Pancreas (tissue), 10 donors: ENCODE measurements around the gene C17orf67. TPM values are rescaled to one million over a fixed set of nuclear protein-coding genes. Genes with fewer than 3 reads are reported as not detected.

ENCODE experiments used
- ATAC-seq, 4 donors: fragments of 200-7000 bp; cut with Tn5 transposase; one replicate each; pipeline versions ENCODE4 v1.8.0 to v1.9.1; 2020; ENCODE audit warnings: mild to moderate bottlenecking in 4 of 4, moderate library complexity in 4 of 4
- DNase-seq, 6 donors: peaks; one replicate each; pipeline ENCODE4 v3.0.0-alpha.2; 2020
- FAIRE-seq: peaks from 2 replicates; lab custom pipeline; 2012; peaks lifted over from hg19 to GRCh38; lab: Jason Lieb, UNC
- H3K27ac ChIP-seq, 4 donors: fragments of 200-600 bp; sonication (generic); 1 replicate in 3 of 4; 2 replicates in 1 of 4; pipeline versions ENCODE4 v1.5.0 to v1.8.0; 2020
- H3K27me3 ChIP-seq, 4 donors: fragments of 200-600 bp; one replicate each; pipeline ENCODE4 v1.8.0; 2021
- H3K36me3 ChIP-seq, 3 donors: fragments of 200-600 bp; sonication (generic) in 1 of 3; one replicate each; pipeline versions ENCODE4 v1.5.0 to v1.8.0; 2020 to 2021
- H3K4me1 ChIP-seq, 3 donors: fragments of 200-600 bp; one replicate each; pipeline ENCODE4 v1.8.0; 2021
- H3K4me3 ChIP-seq, 4 donors: fragments of 200-600 bp; sonication (generic) in 2 of 4; one replicate each; pipeline versions ENCODE4 v1.5.0 to v1.8.0; 2020 to 2021
- H3K9me3 ChIP-seq, 4 donors: fragments of 200-600 bp; one replicate each; pipeline ENCODE4 v1.8.0; 2021
- WGBS, 2 donors: extraction: QIAGEN DNeasy Blood & Tissue Kit; methylation state at CpG; one replicate each; pipeline ENCODE4 v1.1.7; 2013; 5-methylcytosine and 5-hydroxymethylcytosine counted together
- intact Hi-C, 3 donors: fragments of 100-400 bp; cut with DNase I; formaldehyde crosslinking; loops; one replicate each; pipeline versions ENCODE4 v1.11.1 to v1.14.2; 2022
- polyA plus RNA-seq, 2 donors: library from polyadenylated mRNA; stranded (reverse); fragments of 200-250 nt; gene quantifications; one replicate each; pipeline ENCODE4 v1.2.3, GENCODE V29; 2013
- total RNA-seq, 6 donors: library from RNA; stranded (reverse); fragmentation: NEBNext Ultra II Directional in 4 of 6; extraction: Animal tissue kit (Norgen Biotek cat#: 25700) in 4 of 6; gene quantifications; one replicate each; pipeline versions ENCODE4 v1.2.1 to v1.2.4, GENCODE V29; 2021 to 2023
- TF ChIP-seq, protein P1 (sequence below), 4 donors: fragments of 200-600 bp; sonication (generic) in 3 of 4; IDR thresholded peaks; one replicate each; pipeline versions ENCODE4 v1.5.0 to v1.8.0; 2021; ENCODE audit warnings: antibody characterized with exemption in 4 of 4
- donor health status: healthy with polysubstance abuse.
- donor health status: DM: no; HTN: no; CAD: no; lungs with moderate emphysema.
- donor health status: DM: no; HTN: no; CAD: no.
- donor health status: control.
- donor health status: control.
- donor health status: Bipolar disorder and iron deficiency.
- donor health status: DM: yes; HTN: yes; CAD: no.
- donor health status: DM: no; HTN: no; CAD: no.
- donor health status: DM: no; HTN: no; CAD: no.
- donor health status: DM: yes; HTN: yes; CAD: no.

C17orf67 gene
- total and polyA plus RNA-seq, 8 donors, result 1.0 to 9.6 (median 1.8) TPM

DNA sequence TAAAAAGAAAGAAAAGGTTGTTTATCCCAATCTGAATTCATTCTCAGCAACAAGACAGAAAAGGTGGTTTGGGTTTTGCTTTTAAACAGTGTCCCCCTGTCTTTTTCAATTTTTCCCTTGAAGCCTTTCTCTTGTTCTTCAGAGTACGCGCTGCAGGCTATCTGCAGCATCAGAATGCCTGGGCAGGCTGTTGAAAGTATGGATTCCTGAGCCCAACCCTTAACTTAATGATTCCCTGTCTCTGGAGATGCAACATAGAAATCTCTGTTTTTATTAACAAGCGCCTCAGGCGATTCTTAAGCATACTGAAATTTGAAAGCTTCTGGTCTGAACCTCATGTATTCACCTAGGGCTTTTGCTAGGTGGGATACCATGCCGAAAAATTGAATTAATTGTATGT, 32.4 kb upstream of the C17orf67 start:
- TF ChIP-seq, protein P1, sequence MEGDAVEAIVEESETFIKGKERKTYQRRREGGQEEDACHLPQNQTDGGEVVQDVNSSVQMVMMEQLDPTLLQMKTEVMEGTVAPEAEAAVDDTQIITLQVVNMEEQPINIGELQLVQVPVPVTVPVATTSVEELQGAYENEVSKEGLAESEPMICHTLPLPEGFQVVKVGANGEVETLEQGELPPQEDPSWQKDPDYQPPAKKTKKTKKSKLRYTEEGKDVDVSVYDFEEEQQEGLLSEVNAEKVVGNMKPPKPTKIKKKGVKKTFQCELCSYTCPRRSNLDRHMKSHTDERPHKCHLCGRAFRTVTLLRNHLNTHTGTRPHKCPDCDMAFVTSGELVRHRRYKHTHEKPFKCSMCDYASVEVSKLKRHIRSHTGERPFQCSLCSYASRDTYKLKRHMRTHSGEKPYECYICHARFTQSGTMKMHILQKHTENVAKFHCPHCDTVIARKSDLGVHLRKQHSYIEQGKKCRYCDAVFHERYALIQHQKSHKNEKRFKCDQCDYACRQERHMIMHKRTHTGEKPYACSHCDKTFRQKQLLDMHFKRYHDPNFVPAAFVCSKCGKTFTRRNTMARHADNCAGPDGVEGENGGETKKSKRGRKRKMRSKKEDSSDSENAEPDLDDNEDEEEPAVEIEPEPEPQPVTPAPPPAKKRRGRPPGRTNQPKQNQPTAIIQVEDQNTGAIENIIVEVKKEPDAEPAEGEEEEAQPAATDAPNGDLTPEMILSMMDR (IDR thresholded peaks at IDR 0.05), result no peak
- 92 to 97% methylated on average over 5 of the region's 5 CpGs for WGBS, 2 donors
- ATAC-seq, result no peak
- Histone ChIP-seq H3K9me3 (no peaks in the 10 kb centered on the region), H3K36me3 (peaks cover 0 to 17% (median 0%) of the 10 kb centered on the region in 3 donors), H3K27me3 (no peaks in the 10 kb centered on the region), H3K4me1 (no peaks in the 10 kb centered on the region), H3K27ac (no peak overlapping the region), H3K4me3 (no peak overlapping the region)
- DNase-seq, result no peak
- intact Hi-C loops, result no loop called here
- FAIRE-seq, result no peak

DNA sequence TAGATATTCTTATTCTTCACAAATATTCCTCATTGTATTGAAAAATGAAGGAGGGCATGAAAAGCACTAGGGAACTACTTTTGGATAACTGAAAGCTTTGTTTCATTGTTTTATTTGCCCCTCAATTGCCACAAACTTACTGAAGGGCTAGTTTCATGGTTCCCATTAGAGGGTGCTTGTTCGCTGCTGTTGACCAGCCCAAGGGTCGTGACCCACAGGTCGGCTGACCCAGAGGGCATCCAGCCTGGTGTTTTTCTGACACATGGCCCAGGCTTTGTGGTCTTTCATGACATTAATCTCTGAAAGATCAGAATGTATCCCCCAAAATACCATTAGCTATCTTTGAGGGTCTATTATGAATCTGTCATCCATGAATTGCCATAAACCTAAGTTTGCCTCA, 30.3 kb upstream of the C17orf67 start:
- H3K36me3 ChIP-seq, result peaks cover 0 to 17% (median 13%) of the 10 kb centered on the region in 3 donors
- no peaks in the 10 kb centered on the region for H3K4me1 ChIP-seq
- FAIRE-seq (no peak), DNase-seq (no peak), ATAC-seq (no peak)
- no peaks in the 10 kb centered on the region for H3K27me3 ChIP-seq
- no peak overlapping the region for H3K27ac ChIP-seq
- intact Hi-C loops, result no loop called here
- TF ChIP-seq, protein P1 (IDR thresholded peaks at IDR 0.05), result no peak
- WGBS, 2 donors, result 75 to 76% methylated on average over 3 of the region's 3 CpGs
- no peaks in the 10 kb centered on the region for H3K9me3 ChIP-seq
- H3K4me3 ChIP-seq, result no peak overlapping the region

DNA sequence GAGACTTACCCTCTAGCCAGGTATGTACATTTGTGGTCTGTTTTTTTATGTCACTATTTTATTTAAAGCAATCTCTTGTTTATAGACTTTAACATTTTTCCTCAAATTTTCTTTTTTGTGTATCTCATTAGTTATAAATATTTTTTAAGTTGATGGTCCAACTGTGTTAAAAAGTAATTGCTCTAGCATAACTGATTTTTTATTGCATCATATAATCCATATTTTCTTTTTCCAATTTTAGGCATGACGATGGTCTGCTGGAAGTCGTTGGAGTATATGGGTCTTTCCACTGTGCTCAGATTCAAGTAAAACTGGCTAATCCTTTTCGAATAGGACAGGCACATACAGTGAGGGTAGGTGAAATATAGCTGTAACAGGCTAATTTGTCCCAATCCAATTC, 28.2 kb upstream of the C17orf67 start:
- TF ChIP-seq, protein P1 (IDR thresholded peaks at IDR 0.05), result no peak
- no peak overlapping the region for H3K27ac ChIP-seq
- H3K27me3 ChIP-seq, result no peaks in the 10 kb centered on the region
- FAIRE-seq (no peak), ATAC-seq (no peak), DNase-seq (no peak)
- H3K36me3 ChIP-seq, result peaks cover 0 to 17% (median 13%) of the 10 kb centered on the region in 3 donors
- H3K4me1 ChIP-seq, result no peaks in the 10 kb centered on the region
- no peaks in the 10 kb centered on the region for H3K9me3 ChIP-seq
- WGBS, 2 donors, result 91 to 93% methylated on average over 3 of the region's 3 CpGs
- no peak overlapping the region for H3K4me3 ChIP-seq
- intact Hi-C loops, result no loop called here

DNA sequence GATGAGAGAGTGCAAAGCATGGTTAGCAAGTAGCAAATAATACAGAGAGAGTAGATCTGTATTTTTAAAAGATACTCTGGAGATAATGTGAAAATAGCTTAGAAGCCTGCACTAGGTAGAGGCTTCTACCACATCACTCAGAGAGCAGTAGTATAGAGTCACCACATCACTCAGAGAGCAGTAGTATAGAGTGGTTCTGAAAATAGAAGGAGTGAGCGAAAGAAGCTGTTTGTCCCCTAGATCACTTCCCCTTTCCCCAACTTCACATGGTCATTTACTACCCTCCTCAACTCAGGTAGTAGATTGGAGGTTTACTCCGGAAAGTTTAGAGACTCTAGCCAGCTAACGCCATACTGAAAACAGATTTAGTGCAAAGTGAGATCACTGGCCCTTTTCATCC, 17.3 kb upstream of the C17orf67 start:
- Histone ChIP-seq H3K27ac (no peak overlapping the region), H3K36me3 (peaks cover 0 to 20% (median 0%) of the 10 kb centered on the region in 3 donors), H3K4me3 (no peak overlapping the region), H3K9me3 (no peaks in the 10 kb centered on the region), H3K4me1 (no peaks in the 10 kb centered on the region), H3K27me3 (no peaks in the 10 kb centered on the region)
- 71 to 81% methylated on average over 3 of the region's 3 CpGs for WGBS, 2 donors
- FAIRE-seq (no peak), DNase-seq (no peak), ATAC-seq (no peak)
- TF ChIP-seq, protein P1 (IDR thresholded peaks at IDR 0.05), result no peak
- intact Hi-C loops, result no loop called here

DNA sequence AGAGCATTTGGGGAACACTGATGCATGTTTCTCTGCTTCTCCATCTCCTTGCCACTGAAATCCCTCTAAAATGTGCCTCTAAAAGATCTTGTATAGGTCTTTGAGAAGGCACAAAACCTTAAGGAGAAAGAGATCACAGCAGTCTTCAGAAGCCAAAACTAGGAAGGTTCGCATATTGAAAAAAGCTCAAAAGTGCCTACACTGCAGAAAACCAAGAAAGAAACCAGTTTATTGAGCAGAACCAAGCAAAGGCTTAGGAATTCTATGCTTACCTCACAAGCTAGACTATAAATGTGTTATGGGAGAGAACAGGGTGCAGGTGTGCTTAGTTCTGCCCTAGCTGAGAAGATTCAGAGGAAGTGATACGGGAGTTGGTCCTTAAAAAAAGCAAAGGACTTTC, 16.9 kb upstream of the C17orf67 start:
- FAIRE-seq (no peak), ATAC-seq (no peak), DNase-seq (no peak)
- Histone ChIP-seq H3K4me1 (no peaks in the 10 kb centered on the region), H3K4me3 (no peak overlapping the region), H3K9me3 (no peaks in the 10 kb centered on the region), H3K27me3 (no peaks in the 10 kb centered on the region), H3K27ac (no peak overlapping the region), H3K36me3 (peaks cover 0 to 20% (median 0%) of the 10 kb centered on the region in 3 donors)
- 92 to 93% methylated on average over 2 of the region's 2 CpGs for WGBS, 2 donors
- intact Hi-C loops, result no loop called here
- TF ChIP-seq, protein P1 (IDR thresholded peaks at IDR 0.05), result no peak
